ENCODE results near the gene HEBP2. TPM values are rescaled to one million over a fixed set of nuclear protein-coding genes. Genes with fewer than 3 reads are reported as not detected.
A peak's percentile ranks its signal among the peaks of the same experiment; 100 is the strongest.

The HEBP2 gene
- total and polyA plus RNA-seq, 2 of the 13 experiments (the other 11 are each of a cell fraction or from before 2014, with no cell fraction given): 16.0 to 72.8 TPM

DNA sequence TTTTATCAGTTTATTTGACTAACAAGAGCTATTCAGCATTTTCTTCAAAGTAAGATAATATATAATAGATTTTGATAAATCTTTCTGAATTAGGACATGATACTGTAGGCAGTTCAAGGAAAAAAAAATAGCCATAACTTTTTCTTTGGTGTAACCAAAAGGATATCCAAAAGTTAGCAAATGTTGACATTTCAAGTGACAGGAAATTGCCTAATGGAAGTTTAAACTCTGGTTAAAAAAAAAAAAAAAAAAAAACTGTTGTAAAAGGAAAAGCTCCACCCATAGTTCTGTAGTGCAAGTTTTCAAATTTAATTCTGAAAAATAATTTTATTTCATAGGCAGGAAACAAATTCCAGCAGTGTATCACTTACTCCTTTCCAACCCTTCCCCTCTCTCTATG lies 18.8 kb downstream of the HEBP2 start (continued):
- TF ChIP-seq NR3C1 (CRISPR knock-in tag; IDR thresholded peaks at IDR 0.05) (no peak), NCOR1 (IDR thresholded peaks at IDR 0.05; ENCODE audit: borderline replicate concordance, low read length) (peak; percentile 59; the same call in 1 of the 2 replicates), HDAC1 (CRISPR knock-in tag; IDR thresholded peaks at IDR 0.05) (0 out of 2 replicates have a peak, but pooled peaks have one; percentile 17), ZNF678 (CRISPR knock-in tag; IDR thresholded peaks at IDR 0.05) (no peak), FOXA3 (CRISPR knock-in tag; IDR thresholded peaks at IDR 0.05) (peak; percentile 36; the same call in 1 of the 2 replicates), MTA1 (CRISPR knock-in tag; IDR thresholded peaks at IDR 0.05; ENCODE audit: borderline replicate concordance) (no peak), ZC3H4 (CRISPR knock-in tag; IDR thresholded peaks at IDR 0.05; ENCODE audit: borderline replicate concordance) (no peak), CREB1 (IDR thresholded peaks at IDR 0.05) (no peak), CREB1 (CRISPR knock-in tag; IDR thresholded peaks at IDR 0.05) (no peak; the same call in 1 of the 2 replicates), SMARCC2 (IDR thresholded peaks at IDR 0.05) (no peak), GABPA (IDR thresholded peaks at IDR 0.05; ENCODE audit: low read depth, low read length) (no peak), GABPA (CRISPR knock-in tag; IDR thresholded peaks at IDR 0.05; ENCODE audit: low read depth) (peak; percentile 33; the same call in 1 of the 2 replicates), E2F2 (CRISPR knock-in tag; IDR thresholded peaks at IDR 0.05; ENCODE audit: borderline replicate concordance) (no peak), KDM5A (IDR thresholded peaks at IDR 0.05; ENCODE audit: borderline replicate concordance, low read length) (no peak)
- TF ChIP-seq, protein P1, sequence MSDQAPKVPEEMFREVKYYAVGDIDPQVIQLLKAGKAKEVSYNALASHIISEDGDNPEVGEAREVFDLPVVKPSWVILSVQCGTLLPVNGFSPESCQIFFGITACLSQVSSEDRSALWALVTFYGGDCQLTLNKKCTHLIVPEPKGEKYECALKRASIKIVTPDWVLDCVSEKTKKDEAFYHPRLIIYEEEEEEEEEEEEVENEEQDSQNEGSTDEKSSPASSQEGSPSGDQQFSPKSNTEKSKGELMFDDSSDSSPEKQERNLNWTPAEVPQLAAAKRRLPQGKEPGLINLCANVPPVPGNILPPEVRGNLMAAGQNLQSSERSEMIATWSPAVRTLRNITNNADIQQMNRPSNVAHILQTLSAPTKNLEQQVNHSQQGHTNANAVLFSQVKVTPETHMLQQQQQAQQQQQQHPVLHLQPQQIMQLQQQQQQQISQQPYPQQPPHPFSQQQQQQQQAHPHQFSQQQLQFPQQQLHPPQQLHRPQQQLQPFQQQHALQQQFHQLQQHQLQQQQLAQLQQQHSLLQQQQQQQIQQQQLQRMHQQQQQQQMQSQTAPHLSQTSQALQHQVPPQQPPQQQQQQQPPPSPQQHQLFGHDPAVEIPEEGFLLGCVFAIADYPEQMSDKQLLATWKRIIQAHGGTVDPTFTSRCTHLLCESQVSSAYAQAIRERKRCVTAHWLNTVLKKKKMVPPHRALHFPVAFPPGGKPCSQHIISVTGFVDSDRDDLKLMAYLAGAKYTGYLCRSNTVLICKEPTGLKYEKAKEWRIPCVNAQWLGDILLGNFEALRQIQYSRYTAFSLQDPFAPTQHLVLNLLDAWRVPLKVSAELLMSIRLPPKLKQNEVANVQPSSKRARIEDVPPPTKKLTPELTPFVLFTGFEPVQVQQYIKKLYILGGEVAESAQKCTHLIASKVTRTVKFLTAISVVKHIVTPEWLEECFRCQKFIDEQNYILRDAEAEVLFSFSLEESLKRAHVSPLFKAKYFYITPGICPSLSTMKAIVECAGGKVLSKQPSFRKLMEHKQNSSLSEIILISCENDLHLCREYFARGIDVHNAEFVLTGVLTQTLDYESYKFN (CRISPR knock-in tag; conservative IDR thresholded peaks at IDR 0.05): peak; percentile 39; the same call in 1 of the 2 replicates
- TF ChIP-seq, protein P2, sequence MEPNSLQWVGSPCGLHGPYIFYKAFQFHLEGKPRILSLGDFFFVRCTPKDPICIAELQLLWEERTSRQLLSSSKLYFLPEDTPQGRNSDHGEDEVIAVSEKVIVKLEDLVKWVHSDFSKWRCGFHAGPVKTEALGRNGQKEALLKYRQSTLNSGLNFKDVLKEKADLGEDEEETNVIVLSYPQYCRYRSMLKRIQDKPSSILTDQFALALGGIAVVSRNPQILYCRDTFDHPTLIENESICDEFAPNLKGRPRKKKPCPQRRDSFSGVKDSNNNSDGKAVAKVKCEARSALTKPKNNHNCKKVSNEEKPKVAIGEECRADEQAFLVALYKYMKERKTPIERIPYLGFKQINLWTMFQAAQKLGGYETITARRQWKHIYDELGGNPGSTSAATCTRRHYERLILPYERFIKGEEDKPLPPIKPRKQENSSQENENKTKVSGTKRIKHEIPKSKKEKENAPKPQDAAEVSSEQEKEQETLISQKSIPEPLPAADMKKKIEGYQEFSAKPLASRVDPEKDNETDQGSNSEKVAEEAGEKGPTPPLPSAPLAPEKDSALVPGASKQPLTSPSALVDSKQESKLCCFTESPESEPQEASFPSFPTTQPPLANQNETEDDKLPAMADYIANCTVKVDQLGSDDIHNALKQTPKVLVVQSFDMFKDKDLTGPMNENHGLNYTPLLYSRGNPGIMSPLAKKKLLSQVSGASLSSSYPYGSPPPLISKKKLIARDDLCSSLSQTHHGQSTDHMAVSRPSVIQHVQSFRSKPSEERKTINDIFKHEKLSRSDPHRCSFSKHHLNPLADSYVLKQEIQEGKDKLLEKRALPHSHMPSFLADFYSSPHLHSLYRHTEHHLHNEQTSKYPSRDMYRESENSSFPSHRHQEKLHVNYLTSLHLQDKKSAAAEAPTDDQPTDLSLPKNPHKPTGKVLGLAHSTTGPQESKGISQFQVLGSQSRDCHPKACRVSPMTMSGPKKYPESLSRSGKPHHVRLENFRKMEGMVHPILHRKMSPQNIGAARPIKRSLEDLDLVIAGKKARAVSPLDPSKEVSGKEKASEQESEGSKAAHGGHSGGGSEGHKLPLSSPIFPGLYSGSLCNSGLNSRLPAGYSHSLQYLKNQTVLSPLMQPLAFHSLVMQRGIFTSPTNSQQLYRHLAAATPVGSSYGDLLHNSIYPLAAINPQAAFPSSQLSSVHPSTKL (CRISPR knock-in tag; IDR thresholded peaks at IDR 0.05): peak; percentile 48
